B cell (primary cell): ENCODE data around the gene TSPYL1. TPM values are rescaled to one million over a fixed set of nuclear protein-coding genes. Genes with fewer than 3 reads are reported as not detected.

ENCODE experiments used
- ATAC-seq: fragments of 200-7000 bp; cut with Tn5 transposase; one replicate; pipeline ENCODE4 v1.10.0; 2021; ENCODE audit warnings: low read depth, mild to moderate bottlenecking, moderate number of reproducible peaks, moderate library complexity
- CTCF ChIA-PET: fragments of 350-600 bp; sonication (Branson Sonifier 250); formaldehyde crosslinking; loops from one replicate; lab custom pipeline; 2021; ENCODE audit warnings: antibody characterized with exemption, inconsistent platforms; lab: Charles Lee
- POLR2A ChIA-PET: fragments of 350-600 bp; sonication (Branson Sonifier 250); formaldehyde crosslinking; loops from one replicate; lab custom pipeline; 2021; ENCODE audit warnings: antibody characterized with exemption; lab: Charles Lee
- DNase-seq: peaks from one replicate; pipeline ENCODE4 v3.0.0; 2013
- H2AFZ ChIP-seq: 2 replicates; pipeline ENCODE4 v1.6.1; 2012; ENCODE audit warnings: mild to moderate bottlenecking, low read depth, low read length; ENCODE audit not compliant: insufficient read depth, poor library complexity, severe bottlenecking
- H3K27ac ChIP-seq, 2 donors: 1 replicate in 1 of 2; 2 replicates in 1 of 2; pipeline ENCODE4 v1.5.1; 2012 to 2013; ENCODE audit warnings: low read length in 2 of 2, mild to moderate bottlenecking in 2 of 2, moderate library complexity in 1 of 2
- H3K27me3 ChIP-seq, 4 experiments: fragments of 200-600 bp in 1 of 4; sonication (generic) in 1 of 4; replicated peaks in 1 of 4; 1 replicate in 2 of 4; 2 replicates in 2 of 4; pipeline versions ENCODE4 v1.6.1 to v1.7.0; 2013 to 2016; ENCODE audit warnings: low read length in 3 of 4, mild to moderate bottlenecking in 2 of 4, mixed read lengths in 1 of 4, moderate library complexity in 1 of 4; ENCODE audit not compliant: insufficient read depth in 4 of 4, control insufficient read depth in 3 of 4; ENCODE audit errors: control extremely low read depth in 1 of 4
- H3K36me3 ChIP-seq, 2 experiments: replicated peaks in 1 of 2; 1 replicate in 1 of 2; 2 replicates in 1 of 2; pipeline versions ENCODE4 v1.6.1 to v1.7.1; 2013; ENCODE audit warnings: low read length in 1 of 2; ENCODE audit not compliant: insufficient read depth in 2 of 2, control insufficient read depth in 1 of 2; ENCODE audit errors: control extremely low read depth in 1 of 2, extremely low read depth in 1 of 2
- H3K4me1 ChIP-seq, 2 donors: fragments of 200-600 bp in 1 of 2; sonication (generic) in 1 of 2; 1 replicate in 1 of 2; 2 replicates in 1 of 2; pipeline versions ENCODE4 v1.5.1 to v1.6.1; 2013 to 2017; ENCODE audit warnings: low read length in 2 of 2; ENCODE audit not compliant: control insufficient read depth in 2 of 2, insufficient read depth in 2 of 2
- H3K4me2 ChIP-seq: replicated peaks from 2 replicates; pipeline ENCODE3; 2012; ENCODE audit warnings: mild to moderate bottlenecking, low read depth, low read length; ENCODE audit not compliant: poor library complexity, severe bottlenecking
- H3K4me3 ChIP-seq, 5 experiments: fragments of 200-600 bp in 1 of 5; sonication (generic) in 1 of 5; 1 replicate in 3 of 5; 2 replicates in 2 of 5; pipeline versions ENCODE4 v1.5.1 to v1.7.0; 2011 to 2016; ENCODE audit warnings: low read length in 4 of 5, mild to moderate bottlenecking in 4 of 5, low read depth in 2 of 5, control low read depth in 1 of 5, moderate library complexity in 1 of 5; ENCODE audit not compliant: insufficient read depth in 1 of 5; ENCODE audit errors: control extremely low read depth in 1 of 5, extremely low read depth in 1 of 5
- H3K79me2 ChIP-seq: fragments of 200-600 bp; sonication (generic); one replicate; pipeline ENCODE4 v1.6.0; 2016; ENCODE audit warnings: low read length; ENCODE audit not compliant: control insufficient read depth, insufficient read depth
- H3K9ac ChIP-seq: fragments of 200-600 bp; sonication (generic); 2 replicates; pipeline ENCODE4 v1.6.1; 2017; ENCODE audit warnings: mild to moderate bottlenecking, low read length, moderate library complexity
- H3K9me3 ChIP-seq, 3 donors: one replicate each; pipeline versions ENCODE4 v1.6.1 to v1.7.1; 2013; ENCODE audit warnings: low read length in 2 of 3; ENCODE audit not compliant: control insufficient read depth in 2 of 3, insufficient read depth in 1 of 3; ENCODE audit errors: control extremely low read depth in 1 of 3
- H4K20me1 ChIP-seq: 2 replicates; pipeline ENCODE4 v1.6.0; 2012; ENCODE audit warnings: mild to moderate bottlenecking, low read length; ENCODE audit not compliant: insufficient read depth, control insufficient read depth, poor library complexity, severe bottlenecking
- H3K27ac Mint-ChIP-seq: one replicate; pipeline ENCODE4 v1.8.0; 2021; ENCODE audit warnings: mixed read lengths
- H3K27me3 Mint-ChIP-seq: one replicate; pipeline ENCODE4 v1.8.0; 2021; ENCODE audit warnings: mixed read lengths
- H3K4me1 Mint-ChIP-seq: one replicate; pipeline ENCODE4 v1.8.0; 2021; ENCODE audit warnings: mixed read lengths
- H3K4me3 Mint-ChIP-seq: one replicate; pipeline ENCODE4 v1.8.0; 2021; ENCODE audit warnings: mixed read lengths
- H3K9me3 Mint-ChIP-seq: one replicate; pipeline ENCODE4 v1.8.0; 2022; ENCODE audit warnings: mixed read lengths; ENCODE audit not compliant: insufficient read depth
- EZH2 ChIP-seq: IDR thresholded peaks from 2 replicates; pipeline ENCODE4 v1.6.1; 2012; ENCODE audit warnings: borderline replicate concordance, low read depth, mild to moderate bottlenecking, moderate library complexity, low read length; ENCODE audit not compliant: insufficient read depth, poor library complexity, severe bottlenecking
- WGBS: methylation state at CpG from one replicate; pipeline ENCODE4 v1.1.5; 2013; ENCODE audit warnings: missing lambda C conversion rate; ENCODE audit not compliant: insufficient coverage; 5-methylcytosine and 5-hydroxymethylcytosine counted together
- intact Hi-C: fragments of 100-400 bp; cut with micrococcal nuclease; formaldehyde crosslinking; loops from one replicate; pipeline ENCODE4 v1.10.0; 2022
- polyA plus RNA-seq: library from polyadenylated mRNA; depleted of rRNA; stranded (reverse); fragments of >200 nt; gene quantifications from 2 replicates; pipeline ENCODE4 v1.2.3, GENCODE V29; 2012
- total RNA-seq, 2 donors: library from RNA; stranded (reverse); fragments of 120-200 nt in 1 of 2; gene quantifications; 1 replicate in 1 of 2; 2 replicates in 1 of 2; pipeline versions ENCODE4 v1.2.3 to v1.2.4, GENCODE V29; 2013 to 2022
- TF ChIP-seq, protein P1 (sequence below): fragments of 200-600 bp; IDR thresholded peaks from one replicate; pipeline ENCODE4 v1.8.0; 2022; ENCODE audit warnings: antibody characterized with exemption, mild to moderate bottlenecking

Gene TSPYL1
- total and polyA plus RNA-seq, 2 donors (not counting 1 experiment from before 2014, with no cell fraction given), result 93.3 to 101 TPM

DNA sequence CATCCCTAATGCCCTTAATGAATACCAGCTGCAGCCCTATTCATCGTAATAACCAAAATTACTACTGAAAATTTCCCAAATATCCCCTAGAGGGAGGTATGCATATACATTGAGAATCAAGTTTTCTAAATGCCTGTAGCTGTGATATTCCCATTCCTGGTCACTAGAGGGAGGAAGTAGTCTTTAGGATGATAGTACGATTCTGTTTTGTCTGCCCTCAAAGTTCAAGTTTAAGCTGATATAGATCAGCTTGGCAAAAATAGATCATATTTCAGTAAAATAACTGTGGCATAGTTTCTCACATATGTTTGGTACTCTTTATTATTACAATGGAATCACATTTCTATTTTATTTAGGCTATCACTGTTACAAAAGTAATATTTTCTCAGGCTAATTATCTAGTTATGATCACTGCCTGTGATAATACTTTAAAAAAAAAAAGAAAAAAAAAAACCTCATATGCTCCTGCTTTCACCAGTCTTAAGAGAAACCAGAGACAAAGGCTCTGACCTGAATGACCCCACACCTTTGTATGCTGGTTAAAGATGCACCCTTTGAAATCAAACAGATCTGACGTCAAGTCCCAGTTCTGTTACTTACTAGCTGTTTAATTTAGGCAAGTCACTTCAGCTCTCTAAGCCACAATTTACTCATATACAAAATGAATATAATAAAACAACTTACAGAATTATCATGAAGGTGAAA is 11.0 kb downstream of the TSPYL1 start:
- DNase-seq, result peak; percentile 71
- ATAC-seq, result peak; percentile 77
- ChIA-PET POLR2A (no interaction called here), CTCF (interaction anchor here (0.7 to 6.0 kb wide), 28 partner anchors 8 to 378 kb away, joined by 3 to 52 read pairs (median 6); partner anchors contain the start of genes DSE and TSPYL1)
- Mint-ChIP-seq H3K27me3 (no peaks in the 10 kb centered on the region), H3K4me3 (no peak overlapping the region), H3K27ac (no peak overlapping the region), H3K4me1 (peaks cover 22% of the 10 kb centered on the region), H3K9me3 (peaks cover 2% of the 10 kb centered on the region)
- Histone ChIP-seq H3K4me1 (no peaks in the 10 kb centered on the region), H3K9ac (no peak overlapping the region), H3K36me3 (peaks cover 2 to 13% of the 10 kb centered on the region in 2 experiments), H4K20me1 (peaks cover under 1% of the 10 kb centered on the region), H3K27ac (no peak overlapping the region), H3K27me3 (no peaks in the 10 kb centered on the region), H3K79me2 (peaks cover 23% of the 10 kb centered on the region), H2AFZ (no peak overlapping the region), H3K4me2 (no peak overlapping the region), H3K9me3 (no peaks in the 10 kb centered on the region), H3K4me3 (no peak overlapping the region)
- TF ChIP-seq EZH2, result no peak
- TF ChIP-seq, protein P1, sequence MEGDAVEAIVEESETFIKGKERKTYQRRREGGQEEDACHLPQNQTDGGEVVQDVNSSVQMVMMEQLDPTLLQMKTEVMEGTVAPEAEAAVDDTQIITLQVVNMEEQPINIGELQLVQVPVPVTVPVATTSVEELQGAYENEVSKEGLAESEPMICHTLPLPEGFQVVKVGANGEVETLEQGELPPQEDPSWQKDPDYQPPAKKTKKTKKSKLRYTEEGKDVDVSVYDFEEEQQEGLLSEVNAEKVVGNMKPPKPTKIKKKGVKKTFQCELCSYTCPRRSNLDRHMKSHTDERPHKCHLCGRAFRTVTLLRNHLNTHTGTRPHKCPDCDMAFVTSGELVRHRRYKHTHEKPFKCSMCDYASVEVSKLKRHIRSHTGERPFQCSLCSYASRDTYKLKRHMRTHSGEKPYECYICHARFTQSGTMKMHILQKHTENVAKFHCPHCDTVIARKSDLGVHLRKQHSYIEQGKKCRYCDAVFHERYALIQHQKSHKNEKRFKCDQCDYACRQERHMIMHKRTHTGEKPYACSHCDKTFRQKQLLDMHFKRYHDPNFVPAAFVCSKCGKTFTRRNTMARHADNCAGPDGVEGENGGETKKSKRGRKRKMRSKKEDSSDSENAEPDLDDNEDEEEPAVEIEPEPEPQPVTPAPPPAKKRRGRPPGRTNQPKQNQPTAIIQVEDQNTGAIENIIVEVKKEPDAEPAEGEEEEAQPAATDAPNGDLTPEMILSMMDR, result peak; percentile 75
- intact Hi-C loops, result loop anchor here (1.0 to 2.0 kb wide), 2 partner anchors 11 to 14 kb away; partner anchors contain the start of genes TSPYL1 and TSPYL4
- no CpG with 5 or more reads among the region's 3 CpGs for whole genome bisulfite sequencing
